A673 (cell line): Measurements from ENCODE around the gene HDAC8.

Source experiments
- EZH2 ChIP-seq: fragments of 200-600 bp; sonication (generic); IDR thresholded peaks from 2 replicates; pipeline ENCODE4 v1.6.1; 2017; ENCODE audit warnings: borderline replicate concordance, low read depth, mild to moderate bottlenecking, mixed read lengths, antibody characterized with exemption, low read length; ENCODE audit not compliant: poor library complexity, severe bottlenecking
- TF ChIP-seq, protein P1 (sequence below): fragments of 300-800, 200-600 bp; sonication (generic); conservative IDR thresholded peaks from 2 replicates; pipeline ENCODE4 v1.5.1; 2017; ENCODE audit warnings: low read depth, mild to moderate bottlenecking, antibody characterized with exemption, low read length, moderate library complexity, mixed read lengths

- TF ChIP-seq, protein P1, sequence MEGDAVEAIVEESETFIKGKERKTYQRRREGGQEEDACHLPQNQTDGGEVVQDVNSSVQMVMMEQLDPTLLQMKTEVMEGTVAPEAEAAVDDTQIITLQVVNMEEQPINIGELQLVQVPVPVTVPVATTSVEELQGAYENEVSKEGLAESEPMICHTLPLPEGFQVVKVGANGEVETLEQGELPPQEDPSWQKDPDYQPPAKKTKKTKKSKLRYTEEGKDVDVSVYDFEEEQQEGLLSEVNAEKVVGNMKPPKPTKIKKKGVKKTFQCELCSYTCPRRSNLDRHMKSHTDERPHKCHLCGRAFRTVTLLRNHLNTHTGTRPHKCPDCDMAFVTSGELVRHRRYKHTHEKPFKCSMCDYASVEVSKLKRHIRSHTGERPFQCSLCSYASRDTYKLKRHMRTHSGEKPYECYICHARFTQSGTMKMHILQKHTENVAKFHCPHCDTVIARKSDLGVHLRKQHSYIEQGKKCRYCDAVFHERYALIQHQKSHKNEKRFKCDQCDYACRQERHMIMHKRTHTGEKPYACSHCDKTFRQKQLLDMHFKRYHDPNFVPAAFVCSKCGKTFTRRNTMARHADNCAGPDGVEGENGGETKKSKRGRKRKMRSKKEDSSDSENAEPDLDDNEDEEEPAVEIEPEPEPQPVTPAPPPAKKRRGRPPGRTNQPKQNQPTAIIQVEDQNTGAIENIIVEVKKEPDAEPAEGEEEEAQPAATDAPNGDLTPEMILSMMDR = no peak
- no peak for TF ChIP-seq EZH2
Observed at GRCh38 chrX:72367516-72367915, 205.1 kb downstream of the HDAC8 start.
